GM21423 (cell line): ENCODE data around the gene PODXL.

ENCODE experiments used
- ATAC-seq: cut with Tn5 transposase; IDR thresholded peaks from one replicate; pipeline ENCODE4 v1.9.1; 2021; ENCODE audit warnings: mild to moderate bottlenecking, moderate library complexity; ENCODE audit not compliant: unreplicated experiment

Gene PODXL

DNA sequence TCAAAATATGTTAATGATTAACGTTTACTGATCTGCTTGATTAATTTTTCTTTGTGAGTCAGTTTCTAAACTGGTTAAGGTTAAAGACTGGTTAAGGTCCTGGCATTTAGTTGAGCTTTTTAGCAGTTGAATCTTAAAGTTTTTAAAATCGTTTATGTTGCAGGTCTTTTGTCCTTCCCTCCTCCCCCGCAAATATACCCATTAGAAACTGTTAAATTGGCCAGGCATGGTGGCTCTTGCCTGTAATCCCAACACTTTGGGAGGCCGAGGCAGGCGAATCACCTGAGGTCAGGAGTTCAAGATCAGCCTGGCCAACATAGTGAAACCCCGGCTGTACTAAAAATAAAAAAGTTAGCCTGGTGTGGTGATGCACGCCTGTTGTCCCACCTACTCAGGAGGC is 100.9 kb downstream of the PODXL start:
- ATAC-seq, result no peak

- ATAC-seq, result no peak
Measured at GRCh38 chr7:131455001-131455400, 101.4 kb downstream of the PODXL start.

DNA sequence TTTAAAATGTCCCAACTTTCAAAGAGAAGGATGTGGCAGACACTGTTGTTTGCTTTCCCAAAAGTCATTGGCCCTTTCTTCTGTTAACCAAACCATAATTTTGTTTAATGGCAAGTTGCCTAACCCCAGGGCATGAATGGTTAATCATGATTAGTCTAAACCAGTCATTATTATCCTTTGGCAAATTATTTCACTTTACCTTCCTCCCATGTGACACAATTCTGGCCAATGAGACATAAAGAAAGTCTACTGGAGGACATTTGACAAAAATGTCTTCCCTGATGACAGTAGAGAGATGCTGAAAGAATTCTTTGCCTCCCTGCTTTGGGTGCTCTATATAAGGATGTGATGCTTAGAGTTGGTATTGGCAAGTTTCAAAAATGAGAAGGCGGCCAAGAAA is 101.9 kb downstream of the PODXL start:
- no peak for ATAC-seq
